SW 1271 (cell line): Measurements from ENCODE around the gene TBCCD1.

ENCODE experiments used
- DNase-seq, 2 experiments: peaks; one replicate each; lab custom pipeline; 2025; lab: John Stamatoyannopoulos, UW

Gene TBCCD1, protein sequence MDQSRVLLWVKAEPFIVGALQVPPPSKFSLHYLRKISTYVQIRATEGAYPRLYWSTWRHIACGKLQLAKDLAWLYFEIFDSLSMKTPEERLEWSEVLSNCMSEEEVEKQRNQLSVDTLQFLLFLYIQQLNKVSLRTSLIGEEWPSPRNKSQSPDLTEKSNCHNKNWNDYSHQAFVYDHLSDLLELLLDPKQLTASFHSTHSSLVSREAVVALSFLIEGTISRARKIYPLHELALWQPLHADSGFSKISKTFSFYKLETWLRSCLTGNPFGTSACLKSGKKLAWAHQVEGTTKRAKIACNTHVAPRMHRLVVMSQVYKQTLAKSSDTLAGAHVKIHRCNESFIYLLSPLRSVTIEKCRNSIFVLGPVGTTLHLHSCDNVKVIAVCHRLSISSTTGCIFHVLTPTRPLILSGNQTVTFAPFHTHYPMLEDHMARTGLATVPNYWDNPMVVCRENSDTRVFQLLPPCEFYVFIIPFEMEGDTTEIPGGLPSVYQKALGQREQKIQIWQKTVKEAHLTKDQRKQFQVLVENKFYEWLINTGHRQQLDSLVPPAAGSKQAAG

DNA sequence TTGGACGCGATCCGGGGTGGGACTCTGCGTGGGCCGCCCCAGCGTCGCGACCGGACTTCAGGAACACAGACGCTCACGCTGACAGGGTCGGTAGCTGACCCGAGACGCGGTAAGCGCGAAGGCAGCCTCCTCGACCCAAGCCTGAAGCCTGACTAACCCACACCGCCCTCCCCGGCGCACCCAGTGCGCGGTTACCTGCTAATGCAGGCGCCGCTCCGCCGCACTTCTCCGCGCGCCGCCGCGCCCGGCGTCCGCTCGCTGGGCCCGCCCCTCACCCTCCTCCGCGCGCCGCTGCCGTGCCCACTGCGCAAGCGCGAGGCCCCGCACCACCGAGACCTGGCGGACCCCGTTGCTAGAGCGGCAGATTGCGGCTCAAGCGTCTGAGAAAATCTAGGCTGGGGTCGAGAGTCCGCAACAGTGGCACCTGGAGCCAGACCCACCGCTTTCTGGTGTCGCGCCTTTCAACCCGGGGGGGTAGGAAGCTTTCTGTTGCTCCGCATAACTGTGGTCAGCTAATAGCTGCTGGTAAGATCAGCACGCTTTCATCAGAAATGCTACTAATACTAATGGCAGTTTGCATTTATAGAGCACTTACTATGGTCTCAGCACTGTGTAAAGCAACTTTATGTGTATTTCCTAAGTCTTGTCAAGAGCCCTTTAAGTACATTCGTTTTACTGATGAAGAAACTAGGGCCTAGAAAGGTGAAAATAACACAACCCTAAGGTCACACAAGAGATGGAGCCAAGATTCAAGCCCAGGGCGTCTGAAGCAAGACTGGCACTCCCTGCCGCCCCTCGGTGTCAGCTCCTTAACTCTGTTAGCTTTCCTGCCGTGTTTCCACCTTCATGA is at the start of gene TBCCD1:
Gene TBCCD1, minus strand, starts transcription at position 268 of the 850 bp plus-strand sequence. CDS start 3,010 bp downstream, outside the sequence.
- peak; percentile 54 to 81 for DNase-seq

DNA sequence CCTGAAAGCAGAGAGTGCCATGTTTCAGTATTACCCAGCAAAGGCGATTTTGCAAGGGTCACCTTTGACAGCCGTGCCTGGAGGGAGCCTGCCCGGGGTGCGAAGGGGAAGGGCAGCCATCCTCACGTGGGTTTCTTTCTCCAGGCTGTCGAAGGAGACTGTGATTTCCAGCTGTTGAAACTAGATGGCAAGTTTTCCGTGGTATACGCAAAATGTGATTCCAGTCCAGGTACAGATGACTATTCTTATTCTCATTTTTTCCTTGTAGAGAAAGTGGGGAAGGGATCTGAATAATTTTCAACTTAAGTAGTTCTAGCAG is 49.1 kb upstream of the TBCCD1 start:
- no peak for DNase-seq

DNA sequence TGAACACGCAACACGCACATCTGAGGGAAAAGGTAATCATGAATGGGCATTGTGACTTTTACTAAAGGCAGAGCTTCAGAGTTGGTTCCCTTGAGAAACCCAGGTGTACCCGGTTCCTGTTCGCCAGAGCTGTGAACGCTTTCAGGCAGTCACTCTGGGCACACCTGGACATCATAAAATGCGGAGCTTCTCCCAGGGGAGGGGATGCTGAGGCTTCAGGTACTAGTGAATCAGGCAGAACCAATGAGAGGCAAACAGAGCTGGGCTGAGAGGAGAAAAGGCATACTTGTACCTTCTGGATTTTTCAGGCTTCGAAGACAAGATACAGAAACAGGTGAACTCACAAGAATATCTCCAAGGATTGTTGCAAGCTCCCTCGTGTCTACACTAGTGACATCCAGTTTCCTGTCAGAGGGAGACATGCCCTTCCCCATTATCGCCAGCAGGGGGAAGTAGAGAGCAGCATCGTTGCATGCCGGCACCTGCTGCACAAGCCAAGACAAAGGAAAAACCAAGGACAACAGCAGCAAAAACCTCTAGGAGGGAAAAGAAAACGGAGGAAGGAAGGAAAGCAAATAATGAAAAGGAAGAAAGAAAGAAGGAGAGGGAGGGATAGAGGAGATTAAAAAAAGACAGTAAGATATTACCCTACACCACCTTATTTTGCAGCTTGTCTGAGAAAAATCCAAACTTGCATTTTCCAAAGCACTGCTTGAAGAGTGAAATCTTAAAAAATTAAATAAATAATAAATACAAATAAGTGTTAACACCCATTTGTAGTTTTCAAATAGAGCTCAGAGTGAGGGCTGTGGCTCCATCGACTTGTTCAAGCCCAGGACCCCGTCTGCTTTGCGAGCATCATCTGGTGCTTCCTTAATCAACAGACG is 47.7 kb upstream of the TBCCD1 start:
- DNase-seq = peak; percentile 30 to 72

DNA sequence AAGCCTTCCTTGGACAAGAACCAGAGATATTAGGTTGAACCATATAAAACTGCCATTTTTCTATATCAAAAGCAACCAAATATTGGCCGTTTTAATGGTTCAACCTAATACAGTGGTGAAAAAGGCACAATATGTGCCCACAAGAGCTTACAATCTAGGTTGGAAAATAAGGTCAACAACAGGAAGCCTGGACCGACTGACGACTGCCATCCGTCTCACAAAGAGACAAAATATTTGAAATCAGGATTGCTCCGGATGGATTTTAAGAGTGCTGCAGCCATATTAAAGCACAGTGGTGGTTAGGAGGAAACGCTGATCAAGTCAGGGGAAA is 47.1 kb upstream of the TBCCD1 start:
- DNase-seq = no peak

DNA sequence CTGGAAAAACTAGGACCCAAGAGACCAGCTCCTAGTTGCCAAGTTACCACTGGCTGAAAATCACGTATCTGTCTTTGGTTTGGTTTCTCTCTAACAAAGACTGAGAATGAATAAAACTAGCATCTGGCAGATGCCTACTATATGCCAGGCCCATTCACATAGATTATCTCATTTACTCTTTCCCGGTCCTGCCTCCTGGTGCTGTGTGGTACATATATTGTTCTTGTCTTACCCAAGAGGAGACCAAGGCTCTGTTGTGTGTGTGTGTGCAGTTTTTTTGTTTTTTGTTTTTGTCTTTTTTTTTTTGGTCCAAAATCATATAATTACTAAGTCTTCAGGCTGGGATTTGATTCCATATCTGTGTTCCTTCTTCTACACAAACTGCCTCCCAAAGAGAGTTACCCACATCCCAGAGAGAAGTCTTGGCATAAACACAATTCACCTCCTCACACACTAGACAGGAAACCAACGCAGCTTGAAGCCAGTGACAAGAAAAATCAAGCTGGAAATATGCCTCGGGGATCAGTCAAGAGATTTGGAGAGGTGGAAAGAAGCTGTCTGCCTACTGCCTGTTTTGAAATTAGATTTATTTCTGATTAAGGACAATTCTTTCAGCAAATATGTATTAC is 46.6 kb upstream of the TBCCD1 start:
- no peak for DNase-seq

DNA sequence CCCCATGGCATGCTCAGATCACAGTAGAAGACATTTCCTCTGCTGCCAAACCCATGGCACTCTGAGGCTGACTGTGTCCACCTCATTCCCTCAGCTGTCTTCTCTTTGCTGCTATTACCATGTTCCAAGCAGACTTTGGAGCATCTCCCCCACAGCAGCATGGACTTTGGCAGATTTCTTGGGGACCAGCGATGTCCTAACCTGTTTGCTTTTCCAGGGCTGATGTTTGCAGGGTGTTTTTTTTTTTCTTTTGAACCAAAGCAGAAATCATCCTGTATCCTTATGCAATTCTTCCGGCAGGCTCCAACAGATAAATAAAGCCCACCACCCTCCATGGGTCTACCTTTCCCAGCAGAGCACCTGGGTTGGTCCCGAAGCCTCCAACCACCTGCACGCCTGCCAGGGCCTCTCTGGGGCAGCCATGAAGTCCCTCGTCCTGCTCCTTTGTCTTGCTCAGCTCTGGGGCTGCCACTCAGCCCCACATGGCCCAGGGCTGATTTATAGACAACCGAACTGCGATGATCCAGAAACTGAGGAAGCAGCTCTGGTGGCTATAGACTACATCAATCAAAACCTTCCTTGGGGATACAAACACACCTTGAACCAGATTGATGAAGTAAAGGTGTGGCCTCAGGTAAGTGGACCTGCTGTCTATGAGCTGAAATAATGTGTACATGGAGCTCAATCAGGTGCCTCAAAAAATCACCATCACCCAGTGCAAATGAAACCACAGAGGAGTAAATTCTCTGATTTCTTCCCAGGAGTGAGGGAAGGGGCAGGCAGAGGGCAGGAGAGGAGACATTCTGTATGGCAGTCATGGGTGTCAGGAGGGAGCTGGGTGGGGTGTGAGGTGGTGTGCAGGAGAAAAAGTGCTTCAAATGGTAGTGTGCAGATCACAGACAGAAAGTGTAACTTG is 45.8 kb upstream of the TBCCD1 start, which contains the start of gene AHSG:
Gene AHSG, plus strand, starts transcription at position 340 of the 916 bp plus-strand sequence. Its CDS starts 82 bp downstream, at position 422.
- DNase-seq = no peak

DNA sequence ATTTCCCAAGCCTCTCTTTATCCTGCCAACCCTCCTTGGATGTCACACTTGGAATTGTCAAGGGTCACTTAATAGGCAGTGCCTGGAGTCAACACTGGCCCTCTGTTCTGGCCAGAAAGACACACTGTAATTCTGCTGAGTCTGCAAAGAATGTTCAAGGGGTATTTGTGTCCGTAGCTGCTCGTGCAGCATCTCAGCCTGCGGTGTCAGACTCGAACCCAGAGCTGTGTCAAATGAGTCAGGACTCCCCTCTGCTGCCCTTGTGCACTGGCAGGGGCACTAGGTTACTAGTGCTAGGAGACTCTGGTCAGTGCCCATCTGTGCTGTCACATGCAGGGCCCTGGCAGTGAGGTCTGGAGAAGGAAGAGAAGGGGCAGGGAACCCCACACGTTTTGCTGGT is 44.9 kb upstream of the TBCCD1 start:
- no peak for DNase-seq

DNA sequence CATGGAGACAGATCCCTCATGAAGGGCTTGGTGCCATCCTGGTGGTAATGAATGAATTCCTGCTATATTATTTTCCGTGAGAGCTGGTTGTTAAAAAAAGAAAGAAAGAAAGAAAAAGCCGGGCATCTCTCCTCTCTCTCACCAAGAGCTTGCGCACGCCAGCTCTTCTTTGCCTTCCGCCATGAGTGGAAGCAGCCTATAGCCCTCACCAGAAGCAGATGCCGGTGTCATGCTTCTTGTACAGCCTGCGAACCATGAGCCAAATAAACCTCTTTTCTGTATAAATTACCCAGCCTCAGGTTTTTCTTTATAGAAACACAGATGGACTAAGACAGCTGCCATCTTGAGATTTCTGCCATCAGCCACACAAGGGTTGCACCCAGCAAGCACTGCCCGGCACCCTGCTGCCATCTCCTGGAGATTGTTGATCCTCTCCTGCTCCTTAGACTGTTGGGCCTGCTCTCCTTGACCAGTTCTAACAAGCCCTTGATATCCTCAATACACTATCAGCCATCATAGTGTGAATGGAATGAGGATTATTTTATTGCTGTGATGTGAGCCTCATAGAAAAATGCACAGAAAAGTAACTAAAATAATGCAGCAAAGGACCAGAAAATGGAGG is 42.2 kb upstream of the TBCCD1 start:
- peak in 1 of 2 experiments; percentile 7 for DNase-seq

DNA sequence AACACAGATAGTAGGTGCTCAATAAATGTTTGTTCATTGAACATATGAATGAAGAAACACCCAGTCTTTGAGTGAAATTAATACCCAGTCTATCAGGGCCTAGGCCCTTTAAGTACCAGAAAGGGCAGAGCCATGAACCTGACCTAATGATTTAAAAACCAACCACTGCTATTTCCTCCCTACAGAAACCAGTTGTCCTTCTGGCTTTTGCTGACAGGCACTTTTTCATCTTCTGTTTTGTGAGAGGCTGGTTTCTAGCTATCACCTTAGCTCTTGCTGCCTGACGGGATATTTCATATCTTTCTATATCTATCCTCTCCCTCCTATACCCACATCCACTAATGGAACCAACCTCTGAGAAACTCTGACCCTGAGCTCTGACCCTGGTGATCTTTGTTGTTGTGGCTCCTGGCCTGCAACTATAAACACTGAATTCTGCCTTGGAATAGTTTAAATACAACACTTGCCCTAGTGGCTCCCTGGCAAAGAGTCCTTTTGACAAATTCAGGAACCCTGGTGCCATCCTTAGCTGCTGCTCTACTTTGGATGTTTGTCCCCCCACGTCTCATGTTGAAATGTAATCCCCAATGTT is 41.6 kb upstream of the TBCCD1 start:
- no peak for DNase-seq

DNA sequence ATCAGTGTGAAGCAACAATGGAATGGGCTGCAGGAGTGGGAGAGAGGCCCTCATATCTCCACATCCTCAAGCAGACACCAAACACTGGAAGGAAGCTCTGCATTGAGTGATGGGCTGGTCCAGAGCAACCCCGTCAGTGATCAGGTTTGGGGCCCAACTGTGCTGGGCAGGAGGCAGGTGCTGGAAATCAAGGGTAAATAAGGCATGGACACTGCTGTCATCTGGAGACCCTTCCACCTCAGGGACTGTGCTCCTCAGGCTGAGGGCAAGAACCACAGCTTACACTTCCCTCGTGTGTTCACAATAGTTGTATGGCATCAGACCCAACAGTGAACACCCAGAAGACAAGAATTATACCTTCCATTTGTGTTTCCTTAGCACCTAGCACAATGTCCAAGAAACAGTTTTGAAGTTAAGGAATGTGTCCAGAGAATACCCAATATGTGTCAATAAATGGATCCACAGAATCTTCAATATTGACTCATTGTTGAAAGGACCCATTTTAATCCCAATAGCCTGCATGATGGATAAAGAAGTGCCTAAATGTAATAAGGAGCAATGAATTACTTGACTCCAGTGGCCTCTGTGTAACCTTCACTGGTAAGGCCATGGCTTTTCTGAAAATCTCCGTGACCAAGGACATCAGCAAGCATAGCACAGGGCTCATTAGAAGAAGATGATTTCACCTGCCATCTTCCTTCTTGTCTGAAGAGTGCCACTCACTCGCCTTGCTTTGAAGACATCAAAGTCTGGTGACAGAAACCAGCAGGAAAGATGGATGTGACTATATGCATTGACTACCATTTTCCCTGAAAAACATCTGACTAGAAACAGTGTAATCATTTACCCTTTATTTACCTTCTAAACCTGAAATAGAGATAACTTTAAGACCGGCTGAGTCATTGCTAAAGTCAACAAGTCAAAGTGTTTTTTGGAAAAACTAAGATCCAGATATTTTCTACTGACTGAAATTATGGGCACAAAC is 38.7 kb upstream of the TBCCD1 start:
- DNase-seq = no peak

DNA sequence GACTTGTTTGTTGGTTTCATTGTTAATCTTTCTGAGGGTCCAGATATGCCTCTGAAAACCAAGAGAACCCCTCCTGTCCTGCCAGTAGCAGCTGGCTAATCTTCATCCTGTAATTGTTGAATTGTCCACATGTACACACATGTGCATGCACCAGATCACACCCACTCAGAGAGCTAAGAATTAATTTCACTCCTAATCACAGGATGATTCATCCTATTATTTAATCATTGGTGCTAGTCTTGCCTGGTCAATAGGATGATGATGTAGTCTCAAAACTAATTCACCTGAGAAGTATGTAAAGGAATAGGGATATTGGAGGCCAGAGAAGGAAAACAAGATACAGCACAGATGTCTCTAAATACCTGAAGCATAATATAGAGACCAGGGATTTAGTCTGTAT is 37.9 kb upstream of the TBCCD1 start:
- DNase-seq = no peak

DNA sequence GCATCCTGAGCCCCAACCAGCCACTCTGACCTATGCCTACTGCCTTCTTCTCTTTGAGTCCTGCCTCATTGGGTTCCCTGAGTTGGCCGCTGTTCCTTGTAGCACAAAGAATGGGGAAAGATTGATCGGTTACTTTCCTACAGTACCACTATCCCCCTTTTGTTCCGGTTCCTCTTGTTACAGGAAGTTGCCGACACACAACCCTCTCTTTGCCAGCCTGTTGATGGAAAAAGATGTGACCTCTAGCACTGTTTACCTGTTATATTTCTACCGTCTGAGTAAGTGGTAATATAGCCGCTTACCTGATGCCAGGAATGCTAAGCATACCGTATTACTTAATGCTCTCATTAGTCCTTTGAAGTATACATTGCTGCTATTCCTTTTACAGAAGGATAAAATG is 36.0 kb upstream of the TBCCD1 start:
- no peak for DNase-seq

DNA sequence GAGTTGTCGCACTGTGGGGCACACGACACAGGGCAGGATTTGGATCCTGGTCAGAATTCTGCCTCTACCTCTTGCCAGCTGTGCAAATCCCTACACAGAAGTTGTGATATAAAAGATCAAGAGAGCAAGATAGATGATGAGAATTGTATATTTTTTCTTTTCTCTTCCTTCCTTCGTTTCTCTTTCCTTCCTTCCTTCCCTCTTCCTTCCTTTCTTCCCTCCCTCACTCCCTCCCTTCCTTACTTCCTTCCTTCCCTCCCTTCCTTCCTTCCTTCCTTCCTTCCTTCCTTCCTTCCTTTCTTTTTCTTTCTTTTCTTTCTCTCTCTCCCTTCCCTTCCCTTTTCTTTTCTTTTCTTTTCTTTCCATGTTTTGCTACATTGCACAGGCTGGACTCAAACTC is 33.8 kb upstream of the TBCCD1 start:
- DNase-seq = no peak

DNA sequence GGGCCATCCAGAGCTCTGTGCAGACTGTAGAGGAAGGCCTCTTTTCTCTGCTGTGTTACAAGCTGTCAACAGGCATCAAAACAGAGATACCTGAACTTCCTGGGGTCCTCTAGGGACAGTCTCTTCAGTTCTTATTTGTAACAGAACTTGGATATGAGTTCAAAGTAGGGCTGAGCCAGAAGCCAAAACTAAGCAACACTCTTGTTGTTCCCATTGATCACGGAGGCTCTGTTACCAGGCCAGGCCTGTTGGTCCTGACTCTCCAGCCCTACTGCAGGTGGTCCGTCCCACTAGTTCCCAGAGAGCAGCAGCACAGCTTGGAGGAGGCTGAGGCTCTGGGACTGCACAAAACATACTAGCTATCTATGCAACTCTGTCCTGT is 32.6 kb upstream of the TBCCD1 start:
- no peak for DNase-seq

DNA sequence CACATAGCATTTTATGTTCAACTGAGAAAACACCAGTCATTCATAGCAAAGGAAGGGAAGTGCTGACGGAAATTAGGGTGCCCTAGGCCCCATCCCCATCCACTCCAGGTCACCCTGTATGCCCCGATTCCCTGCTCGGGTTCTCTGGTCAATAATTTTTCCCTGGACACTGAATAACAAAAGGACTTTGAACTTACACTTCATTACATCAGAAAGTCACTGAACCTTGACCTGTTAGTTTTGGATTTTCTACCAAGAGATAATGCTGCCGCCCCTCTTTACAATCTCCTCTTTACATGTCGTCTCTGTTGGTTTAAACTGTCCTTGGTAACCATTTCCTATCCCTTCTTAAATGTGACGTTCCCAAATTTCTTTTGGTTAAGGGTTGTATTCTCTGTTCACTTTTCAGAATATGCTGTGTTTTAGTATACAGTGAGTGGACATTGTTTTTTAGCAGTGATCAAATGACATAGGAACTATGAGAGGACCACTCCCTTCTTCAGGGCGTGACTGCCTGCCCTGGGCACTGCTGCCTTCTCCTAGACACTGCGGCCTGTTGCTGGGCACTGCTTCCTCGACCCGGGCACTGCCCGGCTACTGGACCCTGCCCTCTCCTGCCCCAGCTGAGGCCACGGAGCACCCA is 32.1 kb upstream of the TBCCD1 start:
- DNase-seq = no peak

DNA sequence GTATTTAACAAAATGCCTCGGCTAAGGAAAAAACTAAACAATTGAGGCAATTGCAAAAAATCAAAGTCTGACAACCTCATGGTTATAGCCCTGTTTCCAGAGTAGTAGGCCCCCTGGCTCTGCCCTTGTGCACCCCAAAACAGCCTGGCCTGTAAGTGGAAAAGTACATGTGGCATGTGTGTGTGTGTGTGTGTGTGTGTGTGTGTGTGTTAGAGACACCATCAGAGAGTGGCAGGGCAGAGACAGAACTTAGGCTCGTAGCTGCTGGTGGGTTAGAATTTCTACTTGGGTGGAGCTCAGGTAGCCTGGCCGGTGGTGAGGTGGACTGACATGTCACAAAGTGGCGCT is 31.6 kb upstream of the TBCCD1 start:
- DNase-seq = no peak

DNA sequence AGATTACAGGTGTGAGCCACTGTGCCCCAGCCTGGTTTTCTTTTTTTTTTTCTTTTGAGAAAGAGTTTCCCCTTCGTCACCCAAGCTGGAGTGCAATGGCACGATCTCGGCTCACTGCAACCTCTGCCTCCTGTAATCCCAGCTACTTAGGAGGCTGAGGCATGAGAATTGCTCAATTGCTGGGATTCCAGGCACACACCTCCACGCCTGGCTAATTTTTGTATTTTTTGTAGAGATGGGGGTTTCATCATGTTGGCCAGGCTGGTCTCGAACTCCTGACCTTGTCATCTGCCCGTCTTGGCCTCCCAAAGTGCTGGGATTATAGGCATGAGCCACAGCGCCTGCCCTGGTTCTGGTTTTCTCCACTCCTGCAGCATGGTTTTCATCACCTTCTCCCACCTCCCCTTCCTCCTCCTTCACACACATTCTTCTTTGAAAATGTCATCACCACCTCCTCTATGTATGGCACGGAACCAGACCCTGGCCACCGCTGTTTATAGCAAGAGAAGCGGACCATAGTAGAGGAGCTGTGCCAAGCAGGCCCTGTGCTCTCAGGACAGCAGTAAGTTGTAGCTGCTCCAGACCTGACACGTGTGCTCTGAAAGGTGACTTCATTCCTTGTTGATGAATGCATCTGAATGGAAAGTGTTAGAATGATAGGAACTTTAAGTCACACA is 31.1 kb upstream of the TBCCD1 start:
- DNase-seq = no peak
